Keratinocyte (primary cell): Measurements from ENCODE around the gene ADAP2. TPM values are rescaled to one million over a fixed set of nuclear protein-coding genes. Genes with fewer than 3 reads are reported as not detected.

Experiments used
- DNase-seq: peaks from one replicate; pipeline ENCODE4 v3.0.0-alpha.2; 2011; ENCODE audit warnings: low read depth, missing footprints, low spot score
- FAIRE-seq: peaks from 2 replicates; lab custom pipeline; 2011; peaks lifted over from hg19 to GRCh38; lab: Jason Lieb, UNC
- H2AFZ ChIP-seq: 2 replicates; pipeline ENCODE4 v1.6.0; 2012; ENCODE audit warnings: low read length, control low read depth, inconsistent platforms; ENCODE audit not compliant: control insufficient read depth
- H3K27ac ChIP-seq: 2 replicates; pipeline ENCODE4 v1.5.1; 2011; ENCODE audit warnings: low read length; ENCODE audit not compliant: control insufficient read depth, insufficient read depth
- H3K27me3 ChIP-seq: 3 replicates; pipeline ENCODE4 v1.6.0; 2011; ENCODE audit warnings: low read length; ENCODE audit not compliant: control insufficient read depth, insufficient read depth; ENCODE audit errors: extremely low read depth
- H3K36me3 ChIP-seq, 2 experiments: 2 replicates in 1 of 2; 3 replicates in 1 of 2; pipeline ENCODE4 v1.5.1; 2011; ENCODE audit warnings: low read length in 2 of 2, mild to moderate bottlenecking in 1 of 2; ENCODE audit not compliant: control insufficient read depth in 2 of 2, insufficient read depth in 2 of 2; ENCODE audit errors: extremely low read depth in 1 of 2
- H3K4me1 ChIP-seq: 3 replicates; pipeline ENCODE4 v1.5.1; 2011; ENCODE audit warnings: low read length; ENCODE audit not compliant: control insufficient read depth, insufficient read depth; ENCODE audit errors: extremely low read depth
- H3K4me2 ChIP-seq: 3 replicates; pipeline ENCODE4 v1.6.0; 2011; ENCODE audit warnings: low read depth, low read length; ENCODE audit not compliant: control insufficient read depth, insufficient read depth; ENCODE audit errors: extremely low read depth
- H3K4me3 ChIP-seq, 3 experiments: fragments of 200-600 bp in 1 of 3; sonication (generic) in 1 of 3; 2 replicates in 2 of 3; 3 replicates in 1 of 3; pipeline ENCODE4 v1.5.1; 2011 to 2016; ENCODE audit warnings: low read length in 3 of 3, mild to moderate bottlenecking in 3 of 3, control low read depth in 2 of 3, inconsistent platforms in 1 of 3, low read depth in 1 of 3, mixed read lengths in 1 of 3, mixed run types in 1 of 3, moderate library complexity in 1 of 3; ENCODE audit not compliant: control insufficient read depth in 2 of 3, insufficient read depth in 2 of 3; ENCODE audit errors: extremely low read depth in 1 of 3
- H3K79me2 ChIP-seq: 2 replicates; pipeline ENCODE4 v1.6.0; 2012; ENCODE audit warnings: low read length; ENCODE audit not compliant: control insufficient read depth, insufficient read depth
- H3K9ac ChIP-seq: 3 replicates; pipeline ENCODE4 v1.6.0; 2011; ENCODE audit warnings: low read length; ENCODE audit not compliant: control insufficient read depth, insufficient read depth; ENCODE audit errors: extremely low read depth
- H3K9me1 ChIP-seq: 3 replicates; pipeline ENCODE4 v1.6.0; 2011; ENCODE audit warnings: low read length; ENCODE audit not compliant: control insufficient read depth, insufficient read depth; ENCODE audit errors: extremely low read depth
- H3K9me3 ChIP-seq: 2 replicates; pipeline ENCODE4 v1.5.1; 2012; ENCODE audit warnings: low read depth, low read length; ENCODE audit not compliant: control insufficient read depth
- H4K20me1 ChIP-seq: 3 replicates; pipeline ENCODE4 v1.6.0; 2011; ENCODE audit warnings: low read length; ENCODE audit not compliant: control insufficient read depth, insufficient read depth; ENCODE audit errors: extremely low read depth
- CTCF ChIP-seq, 3 experiments: IDR thresholded peaks in 1 of 3; conservative IDR thresholded peaks in 1 of 3; optimal IDR thresholded peaks in 1 of 3; 2 replicates in 2 of 3; 3 replicates in 1 of 3; pipeline versions ENCODE3 to v1.5.1; 2011; ENCODE audit warnings: low read length in 3 of 3, mild to moderate bottlenecking in 3 of 3, moderate library complexity in 2 of 3, control low read depth in 1 of 3, inconsistent platforms in 1 of 3; ENCODE audit not compliant: insufficient read depth in 2 of 3; ENCODE audit errors: extremely low read depth in 1 of 3
- EZH2 ChIP-seq: IDR thresholded peaks from one replicate; pipeline ENCODE4 v1.6.1; 2012; ENCODE audit warnings: inconsistent platforms, mild to moderate bottlenecking, low read length, moderate library complexity
- dilution Hi-C: fragments of 300-500 bp; cut with MboI; formaldehyde crosslinking; loops from one replicate; pipeline ENCODE4 v1.7.0; 2020; ENCODE audit warnings: low sequenced_read_pairs; ENCODE audit not compliant: extremely low pct_ligation_motif_present
- polyA plus RNA-seq, 5 experiments: library from polyadenylated mRNA; depleted of rRNA in 3 of 5; stranded (reverse) in 3 of 5; stranded (forward) in 1 of 5; unstranded in 1 of 5; fragments of >200 nt; gene quantifications; 1 replicate in 1 of 5; 2 replicates in 3 of 5; 3 replicates in 1 of 5; pipeline versions ENCODE4 v1.2.1 to v1.2.3, GENCODE V29; 2011 to 2012; ENCODE audit warnings: missing spikeins in 2 of 5, low read depth in 1 of 5, low replicate concordance in 1 of 5

The ADAP2 gene
- polyA plus RNA-seq, 1 donor (not counting 4 experiments of a cell fraction or from before 2014, with no cell fraction given) = 1.4 TPM

- H3K79me2 ChIP-seq = no peaks in the 10 kb centered on the region
- FAIRE-seq (no peak), DNase-seq (no peak)
- H3K27me3 ChIP-seq = peaks cover 25% of the 10 kb centered on the region
- H3K9me1 ChIP-seq = no peaks in the 10 kb centered on the region
- no peak overlapping the region for H3K27ac ChIP-seq
- no peaks in the 10 kb centered on the region for H3K4me1 ChIP-seq
- no peaks in the 10 kb centered on the region for H3K36me3 ChIP-seq
- H3K9me3 ChIP-seq = no peaks in the 10 kb centered on the region
- no peak overlapping the region for H3K9ac ChIP-seq
- H3K4me3 ChIP-seq = no peak overlapping the region
- no peak overlapping the region for H3K4me2 ChIP-seq
- H4K20me1 ChIP-seq = no peaks in the 10 kb centered on the region
- dilution Hi-C loops = no loop called here
- TF ChIP-seq CTCF (optimal IDR thresholded peaks at IDR 0.05 in 1 of 3, IDR thresholded peaks at IDR 0.05 in 1 of 3, conservative IDR thresholded peaks at IDR 0.05 in 1 of 3; ENCODE audit: extremely low read depth in 1 of 3, insufficient read depth in 2 of 3, low read length in 3 of 3) (no peak), EZH2 (no peak)
- H2AFZ ChIP-seq = no peak overlapping the region
These were observed 4.8 kb downstream of the ADAP2 start for GRCh38 chr17:30926516-30926915.

- dilution Hi-C loops = no loop called here
- no peak overlapping the region for H3K9ac ChIP-seq
- no peak overlapping the region for H2AFZ ChIP-seq
- peaks cover 13% of the 10 kb centered on the region for H3K27me3 ChIP-seq
- H4K20me1 ChIP-seq = no peaks in the 10 kb centered on the region
- H3K36me3 ChIP-seq = no peaks in the 10 kb centered on the region
- TF ChIP-seq EZH2 (no peak), CTCF (optimal IDR thresholded peaks at IDR 0.05 in 1 of 3, IDR thresholded peaks at IDR 0.05 in 1 of 3, conservative IDR thresholded peaks at IDR 0.05 in 1 of 3; ENCODE audit: extremely low read depth in 1 of 3, insufficient read depth in 2 of 3, low read length in 3 of 3) (no peak)
- H3K4me3 ChIP-seq = no peak overlapping the region
- no peaks in the 10 kb centered on the region for H3K9me1 ChIP-seq
- DNase-seq = no peak
- no peaks in the 10 kb centered on the region for H3K4me1 ChIP-seq
- H3K4me2 ChIP-seq = no peak overlapping the region
- H3K79me2 ChIP-seq = no peaks in the 10 kb centered on the region
- H3K27ac ChIP-seq = no peak overlapping the region
- no peak for FAIRE-seq
- no peaks in the 10 kb centered on the region for H3K9me3 ChIP-seq
These were observed 6.0 kb downstream of the ADAP2 start for GRCh38 chr17:30927756-30928155.
